ENCODE data around the gene SNX25.

SNX25 gene

DNA sequence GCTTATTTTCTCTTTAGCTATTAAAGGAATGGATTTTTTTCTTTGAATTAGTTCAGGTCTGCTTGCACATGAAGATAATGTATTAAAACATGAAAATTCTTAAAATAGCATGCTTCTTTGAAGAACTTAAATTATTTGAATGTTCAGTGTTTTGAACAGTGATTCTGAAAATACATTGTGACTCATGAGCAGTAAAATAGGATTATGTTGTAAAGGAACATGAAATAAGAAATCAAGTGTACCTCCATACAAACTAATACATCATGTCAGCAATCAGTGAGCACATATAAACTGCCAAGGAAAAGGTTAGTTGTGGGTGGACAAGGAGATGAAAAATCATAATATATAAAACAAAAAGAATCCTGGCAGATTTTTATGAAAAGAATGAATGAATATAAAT, 66.1 kb downstream of the SNX25 start:
- no peak overlapping the region for H3K9ac ChIP-seq
- H2AFZ ChIP-seq (ENCODE audit: low read depth): no peak overlapping the region
- no peaks in the 10 kb centered on the region for H3K4me1 ChIP-seq (ENCODE audit: low read depth, poor library complexity, severe bottlenecking)
- no peak for TF ChIP-seq CTCF (conservative IDR thresholded peaks at IDR 0.05; ENCODE audit: low read depth, low read length)
- no peak overlapping the region for H3K4me3 ChIP-seq (IDR thresholded peaks at IDR 0.05; ENCODE audit: insufficient read depth, low read depth, low read length)
- H3K79me2 ChIP-seq (ENCODE audit: insufficient read depth, low read depth): no peaks in the 10 kb centered on the region; the same call in 1 of the 2 replicates
- H3K27ac ChIP-seq: no peak overlapping the region
- H3K4me2 ChIP-seq: no peak overlapping the region
- H3K36me3 ChIP-seq (ENCODE audit: insufficient read depth): no peaks in the 10 kb centered on the region
- no peaks in the 10 kb centered on the region for H3K27me3 ChIP-seq (ENCODE audit: insufficient read depth, low read depth)
- H4K20me1 ChIP-seq (ENCODE audit: insufficient read depth): no peaks in the 10 kb centered on the region

DNA sequence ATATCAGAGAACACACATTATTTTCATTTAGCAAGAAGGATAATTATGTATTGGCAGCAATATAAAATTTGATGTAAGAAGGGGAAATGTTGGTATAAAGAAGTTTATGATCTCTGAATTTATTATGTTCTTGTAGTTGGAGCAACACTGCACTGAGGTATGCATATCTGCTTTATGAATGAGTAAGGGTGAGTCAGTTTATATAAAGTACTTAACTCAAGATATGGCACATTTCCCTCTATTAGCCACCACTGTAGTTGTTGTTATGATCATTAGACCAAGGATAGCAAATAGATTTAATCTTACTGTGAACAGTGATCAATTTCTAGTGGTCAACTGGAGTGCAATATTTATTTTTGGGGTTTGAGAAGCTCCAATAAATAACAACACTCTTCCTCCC, 66.6 kb downstream of the SNX25 start:
- Histone ChIP-seq H2AFZ (ENCODE audit: low read depth) (no peak overlapping the region), H3K9ac (no peak overlapping the region), H3K79me2 (ENCODE audit: insufficient read depth, low read depth) (no peaks in the 10 kb centered on the region; the same call in 1 of the 2 replicates), H3K4me3 (IDR thresholded peaks at IDR 0.05; ENCODE audit: insufficient read depth, low read depth, low read length) (no peak overlapping the region), H3K4me1 (ENCODE audit: low read depth, poor library complexity, severe bottlenecking) (no peaks in the 10 kb centered on the region), H3K27me3 (ENCODE audit: insufficient read depth, low read depth) (no peaks in the 10 kb centered on the region), H3K4me2 (no peak overlapping the region), H3K36me3 (ENCODE audit: insufficient read depth) (no peaks in the 10 kb centered on the region), H3K27ac (no peak overlapping the region), H4K20me1 (ENCODE audit: insufficient read depth) (no peaks in the 10 kb centered on the region)
- TF ChIP-seq CTCF (conservative IDR thresholded peaks at IDR 0.05; ENCODE audit: low read depth, low read length): no peak

- no peak overlapping the region for H3K4me2 ChIP-seq
- no peak overlapping the region for H3K27ac ChIP-seq
- no peak overlapping the region for H3K4me3 ChIP-seq (IDR thresholded peaks at IDR 0.05; ENCODE audit: insufficient read depth, low read depth, low read length)
- H3K79me2 ChIP-seq (ENCODE audit: insufficient read depth, low read depth): no peaks in the 10 kb centered on the region
- no peak for TF ChIP-seq CTCF (conservative IDR thresholded peaks at IDR 0.05; ENCODE audit: low read depth, low read length)
- H3K27me3 ChIP-seq (ENCODE audit: insufficient read depth, low read depth): no peaks in the 10 kb centered on the region
- H3K9ac ChIP-seq: no peak overlapping the region
- H2AFZ ChIP-seq (ENCODE audit: low read depth): no peak overlapping the region
- H3K4me1 ChIP-seq (ENCODE audit: low read depth, poor library complexity, severe bottlenecking): no peaks in the 10 kb centered on the region
- no peaks in the 10 kb centered on the region for H4K20me1 ChIP-seq (ENCODE audit: insufficient read depth)
- no peaks in the 10 kb centered on the region for H3K36me3 ChIP-seq (ENCODE audit: insufficient read depth)
Measured at GRCh38 chr4:185278716-185279115, 69.3 kb downstream of the SNX25 start.

DNA sequence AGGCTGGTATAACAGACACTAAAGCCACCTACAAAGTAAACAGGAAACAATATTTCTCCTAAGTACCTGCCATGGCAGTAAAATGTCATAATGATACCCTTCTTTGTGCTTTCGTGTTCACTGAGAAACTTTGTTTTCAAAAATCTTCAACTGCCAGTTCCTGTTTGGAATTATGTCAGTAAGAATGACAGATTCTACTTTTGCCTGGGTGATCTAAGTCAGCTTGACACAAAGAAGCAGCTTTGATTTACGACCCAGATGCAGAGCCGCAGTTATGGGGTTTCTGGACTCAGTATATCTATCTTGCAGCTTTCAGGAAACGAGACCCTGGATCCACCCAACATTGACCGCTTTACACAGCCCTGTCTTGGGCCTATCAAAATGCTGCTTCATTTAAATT, 71.2 kb downstream of the SNX25 start:
- no peak overlapping the region for H3K4me2 ChIP-seq
- H4K20me1 ChIP-seq (ENCODE audit: insufficient read depth): no peaks in the 10 kb centered on the region
- no peak for TF ChIP-seq CTCF (conservative IDR thresholded peaks at IDR 0.05; ENCODE audit: low read depth, low read length)
- H3K36me3 ChIP-seq (ENCODE audit: insufficient read depth): no peaks in the 10 kb centered on the region
- H3K9ac ChIP-seq: no peak overlapping the region
- H3K27me3 ChIP-seq (ENCODE audit: insufficient read depth, low read depth): no peaks in the 10 kb centered on the region
- no peak overlapping the region for H2AFZ ChIP-seq (ENCODE audit: low read depth)
- H3K4me3 ChIP-seq (IDR thresholded peaks at IDR 0.05; ENCODE audit: insufficient read depth, low read depth, low read length): no peak overlapping the region
- H3K4me1 ChIP-seq (ENCODE audit: low read depth, poor library complexity, severe bottlenecking): no peaks in the 10 kb centered on the region
- no peak overlapping the region for H3K27ac ChIP-seq
- H3K79me2 ChIP-seq (ENCODE audit: insufficient read depth, low read depth): no peaks in the 10 kb centered on the region

Measured in KMS-11 (cell line).